SK-N-SH (cell line): Measurements from ENCODE around the gene STK25.

ENCODE experiments used
- CTCF ChIP-seq: fragments of 200-600 bp; sonication (generic); IDR thresholded peaks from 2 replicates; pipeline ENCODE4 v1.6.1; 2017; ENCODE audit warnings: antibody characterized with exemption, mild to moderate bottlenecking, moderate library complexity
- EP300 ChIP-seq, 2 experiments: IDR thresholded peaks; 2 replicates each; pipeline versions ENCODE4 v1.4.0 to v1.6.1; 2012; ENCODE audit warnings: borderline replicate concordance in 1 of 2, low read depth in 1 of 2, low read length in 1 of 2
- GABPA ChIP-seq: IDR thresholded peaks from 2 replicates; pipeline ENCODE4 v1.4.0; 2012; ENCODE audit warnings: low read depth, mild to moderate bottlenecking
- JUND ChIP-seq: IDR thresholded peaks from 2 replicates; pipeline ENCODE4 v1.4.0; 2012
- PBX3 ChIP-seq: IDR thresholded peaks from 2 replicates; pipeline ENCODE4; 2012
- RCOR1 ChIP-seq: fragments of 150-350 bp; IDR thresholded peaks from 2 replicates; pipeline ENCODE4 v1.6.1; 2017; ENCODE audit warnings: antibody characterized with exemption, low read length
- SIN3A ChIP-seq: IDR thresholded peaks from 2 replicates; pipeline ENCODE4 v1.6.1; 2012; ENCODE audit warnings: low read depth, mild to moderate bottlenecking, low read length, moderate library complexity, borderline replicate concordance
- TCF12 ChIP-seq: IDR thresholded peaks from 2 replicates; pipeline ENCODE4 v1.4.0; 2012
- USF2 ChIP-seq: fragments of 150-350 bp; IDR thresholded peaks from 2 replicates; pipeline ENCODE4 v1.6.1; 2017; ENCODE audit warnings: antibody characterized with exemption, low read length, low read depth, borderline replicate concordance
- ZBTB33 ChIP-seq: IDR thresholded peaks from 2 replicates; pipeline ENCODE4 v1.4.0; 2012; ENCODE audit warnings: low read depth, borderline replicate concordance

DNA sequence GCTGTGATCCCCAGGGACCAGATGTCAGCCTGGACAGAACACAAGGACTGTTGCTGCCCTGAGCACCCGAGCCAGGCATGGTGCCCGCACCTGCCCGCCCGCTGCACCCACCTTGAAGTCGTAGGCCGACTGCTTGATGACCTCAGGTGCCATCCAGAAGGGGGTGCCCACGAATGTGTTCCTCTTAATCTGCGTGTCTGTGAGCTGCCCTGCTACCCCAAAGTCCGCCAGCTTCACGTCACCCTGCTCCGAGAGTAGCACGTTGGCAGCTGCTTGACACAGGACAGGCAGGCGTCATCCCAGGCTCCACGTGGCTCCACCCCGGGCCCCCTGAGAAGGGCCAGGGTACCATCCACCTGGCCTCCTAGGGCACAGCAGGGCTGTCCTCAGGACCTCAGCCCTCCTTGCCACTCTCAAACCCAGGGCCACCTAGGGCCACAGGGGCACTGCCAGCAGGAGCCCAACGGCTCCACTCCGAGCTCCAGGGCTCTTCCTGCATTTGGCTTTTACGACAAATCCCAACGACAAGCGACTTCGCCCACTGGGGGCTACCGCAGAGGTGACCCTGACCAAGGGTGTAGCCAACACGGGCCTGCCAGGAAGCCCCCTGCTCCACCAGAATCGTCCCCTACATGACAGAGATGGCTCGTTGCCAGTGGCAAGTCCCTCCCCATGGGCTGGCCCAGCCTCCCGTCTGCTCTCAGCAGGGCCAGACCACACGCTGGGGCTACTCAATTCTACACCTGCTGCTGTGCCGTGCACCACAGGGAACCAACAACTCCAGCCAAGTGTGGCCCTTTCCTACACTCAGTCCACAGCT is 9.0 kb downstream of the STK25 start:
- TF ChIP-seq USF2 = no peak
- no peak for TF ChIP-seq SIN3A
- TF ChIP-seq CTCF = no peak
- TF ChIP-seq GABPA = no peak
- no peak for TF ChIP-seq JUND
- TF ChIP-seq EP300 (IDR thresholded peaks at IDR 0.05; ENCODE audit: borderline replicate concordance in 1 of 2, low read depth in 1 of 2, low read length in 1 of 2) = no peak
- no peak for TF ChIP-seq RCOR1
- TF ChIP-seq TCF12 = no peak
- TF ChIP-seq ZBTB33 = no peak
- TF ChIP-seq PBX3 = no peak
